ENCODE measurements around the gene ABCC1. TPM values are rescaled to one million over a fixed set of nuclear protein-coding genes. Genes with fewer than 3 reads are reported as not detected.
A peak's percentile ranks its signal among the peaks of the same experiment; 100 is the strongest.

Gene ABCC1
- total RNA-seq, 1 experiment from 2014 or later, result 56.4 TPM

GRCh38 chr16:15975172-15975571 lies 25.8 kb downstream of the ABCC1 start:
- no peaks in the 10 kb centered on the region for H3K27me3 ChIP-seq (ENCODE audit: insufficient read depth, low read length)
- no peak overlapping the region for H3K56ac ChIP-seq (ENCODE audit: insufficient read length, low read depth, low read length)
- H3K79me2 ChIP-seq (ENCODE audit: insufficient read depth, low read length), result peaks cover 28% of the 10 kb centered on the region; the same call in 1 of the 2 replicates
- TF ChIP-seq, protein P1, sequence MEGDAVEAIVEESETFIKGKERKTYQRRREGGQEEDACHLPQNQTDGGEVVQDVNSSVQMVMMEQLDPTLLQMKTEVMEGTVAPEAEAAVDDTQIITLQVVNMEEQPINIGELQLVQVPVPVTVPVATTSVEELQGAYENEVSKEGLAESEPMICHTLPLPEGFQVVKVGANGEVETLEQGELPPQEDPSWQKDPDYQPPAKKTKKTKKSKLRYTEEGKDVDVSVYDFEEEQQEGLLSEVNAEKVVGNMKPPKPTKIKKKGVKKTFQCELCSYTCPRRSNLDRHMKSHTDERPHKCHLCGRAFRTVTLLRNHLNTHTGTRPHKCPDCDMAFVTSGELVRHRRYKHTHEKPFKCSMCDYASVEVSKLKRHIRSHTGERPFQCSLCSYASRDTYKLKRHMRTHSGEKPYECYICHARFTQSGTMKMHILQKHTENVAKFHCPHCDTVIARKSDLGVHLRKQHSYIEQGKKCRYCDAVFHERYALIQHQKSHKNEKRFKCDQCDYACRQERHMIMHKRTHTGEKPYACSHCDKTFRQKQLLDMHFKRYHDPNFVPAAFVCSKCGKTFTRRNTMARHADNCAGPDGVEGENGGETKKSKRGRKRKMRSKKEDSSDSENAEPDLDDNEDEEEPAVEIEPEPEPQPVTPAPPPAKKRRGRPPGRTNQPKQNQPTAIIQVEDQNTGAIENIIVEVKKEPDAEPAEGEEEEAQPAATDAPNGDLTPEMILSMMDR (conservative IDR thresholded peaks at IDR 0.05), result no peak
- no peak overlapping the region for H2AK5ac ChIP-seq (ENCODE audit: insufficient read length, low read length)
- H2BK15ac ChIP-seq (ENCODE audit: low read depth, low read length), result no peak overlapping the region
- H3K18ac ChIP-seq (ENCODE audit: insufficient read length, low read depth, low read length), result no peak overlapping the region
- peaks cover 15% of the 10 kb centered on the region; the same call in 1 of the 2 replicates for H3K4me1 ChIP-seq (ENCODE audit: insufficient read depth, low read length)
- H2BK120ac ChIP-seq (ENCODE audit: low read depth, low read length, poor library complexity, severe bottlenecking), result no peak overlapping the region
- H3K9ac ChIP-seq (ENCODE audit: extremely low read depth, insufficient read length, low read length), result no peak overlapping the region
- peaks cover 11% of the 10 kb centered on the region for H3K79me1 ChIP-seq (ENCODE audit: insufficient read depth, low read depth, low read length, poor library complexity, severe bottlenecking)
- DNase-seq, result no peak
- H2AFZ ChIP-seq (ENCODE audit: low read length), result no peak overlapping the region
- no peak overlapping the region for H3K4me2 ChIP-seq (ENCODE audit: insufficient read depth, insufficient read length, low read length)
- H3K23me2 ChIP-seq (ENCODE audit: insufficient read length, low read depth, low read length, poor library complexity, severe bottlenecking), result no peaks in the 10 kb centered on the region
- peak overlapping the region in 1 of 3 experiments; percentile 57; a peak in 2 of 7 replicates for H3K27ac Mint-ChIP-seq
- H4K8ac ChIP-seq (replicated peaks; ENCODE audit: insufficient read length, low read depth, low read length), result no peak overlapping the region
- no peak overlapping the region for H3K14ac ChIP-seq (ENCODE audit: insufficient read depth, low read length)
- peaks cover 57 to 63% (median 61%) of the 10 kb centered on the region in 3 experiments for H3K36me3 Mint-ChIP-seq (ENCODE audit: insufficient read depth in 1 of 3, low read depth in 3 of 3)
- peaks cover 30 to 53% of the 10 kb centered on the region in 2 experiments for H3K9me3 Mint-ChIP-seq
- H3K4me1 Mint-ChIP-seq, result peaks cover 42 to 43% of the 10 kb centered on the region in 2 experiments
- H2BK12ac ChIP-seq (ENCODE audit: insufficient read length, low read depth, low read length), result no peak overlapping the region
- no peak overlapping the region for H4K91ac ChIP-seq (ENCODE audit: insufficient read length, low read depth, low read length)
- peak overlapping the region in 1 of 2 experiments; percentile 14; a peak in 1 of 5 replicates for H3K4me3 Mint-ChIP-seq
- no peak overlapping the region for H3K23ac ChIP-seq (ENCODE audit: insufficient read length, low read depth, low read length)
- WGBS (ENCODE audit: extremely low coverage, insufficient read length, low lambda C conversion rate), result no CpG with 5 or more reads among the region's 5 CpGs
- no peaks in the 10 kb centered on the region for H4K20me1 ChIP-seq (ENCODE audit: control insufficient read depth, insufficient read depth, insufficient read length)
- H3K9me3 ChIP-seq (ENCODE audit: control insufficient read depth, low read depth, low read length), result peaks cover 9% of the 10 kb centered on the region
- H4K5ac ChIP-seq (ENCODE audit: insufficient read length, low read depth, low read length), result no peak overlapping the region
- H3K27ac ChIP-seq (ENCODE audit: insufficient read length, low read depth, low read length), result no peak overlapping the region
- H3T11ph ChIP-seq (ENCODE audit: low read length), result no peak overlapping the region
- no peak overlapping the region for H2BK5ac ChIP-seq (ENCODE audit: insufficient read length, low read length)
- no peak overlapping the region for H3K4ac ChIP-seq (ENCODE audit: low read depth, low read length)
- no peaks in the 10 kb centered on the region for H3K27me3 Mint-ChIP-seq (ENCODE audit: low read depth)
- H2BK20ac ChIP-seq (ENCODE audit: low read depth, low read length, poor library complexity, severe bottlenecking), result no peak overlapping the region
